Measurements from ENCODE around the gene ITSN2.
"Not testable (repeated sequence)": the region's sequence is repeated elsewhere in the genome, so short reads cannot be mapped to it uniquely, and the experiment has no call there.

The ITSN2 gene

GRCh38 chr2:24207359-24207758 lies 153.0 kb downstream of the ITSN2 start:
- Histone ChIP-seq H3K9me3 (ENCODE audit: low read length) (no peaks in the 10 kb centered on the region), H3K36me3 (ENCODE audit: insufficient read depth, low read length) (peaks cover 29% of the 10 kb centered on the region), H2AFZ (ENCODE audit: low read depth, low read length) (no peak overlapping the region), H3K27me3 (ENCODE audit: insufficient read depth, low read length) (no peaks in the 10 kb centered on the region), H3K4me3 (ENCODE audit: low read length) (no peak overlapping the region), H3K4me1 (ENCODE audit: insufficient read depth, low read length) (no peaks in the 10 kb centered on the region)

- Histone ChIP-seq H3K9me3 (ENCODE audit: low read length) (no peaks in the 10 kb centered on the region), H3K27me3 (ENCODE audit: insufficient read depth, low read length) (no peaks in the 10 kb centered on the region), H3K4me3 (ENCODE audit: low read length) (no peak overlapping the region), H2AFZ (ENCODE audit: low read depth, low read length) (no peak overlapping the region), H3K36me3 (ENCODE audit: insufficient read depth, low read length) (peaks cover 29% of the 10 kb centered on the region), H3K4me1 (ENCODE audit: insufficient read depth, low read length) (no peaks in the 10 kb centered on the region)
Observed at GRCh38 chr2:24206714-24207113, 153.6 kb downstream of the ITSN2 start.

GRCh38 chr2:24206242-24206641 lies 154.1 kb downstream of the ITSN2 start:
- no peaks in the 10 kb centered on the region for H3K4me1 ChIP-seq (ENCODE audit: insufficient read depth, low read length)
- no peaks in the 10 kb centered on the region for H3K9me3 ChIP-seq (ENCODE audit: low read length)
- no peak overlapping the region for H3K4me3 ChIP-seq (ENCODE audit: low read length)
- H3K27me3 ChIP-seq (ENCODE audit: insufficient read depth, low read length) = no peaks in the 10 kb centered on the region
- peaks cover 29% of the 10 kb centered on the region for H3K36me3 ChIP-seq (ENCODE audit: insufficient read depth, low read length)
- H2AFZ ChIP-seq (ENCODE audit: low read depth, low read length) = no peak overlapping the region

- no peaks in the 10 kb centered on the region for H3K4me1 ChIP-seq (ENCODE audit: insufficient read depth, low read length)
- H2AFZ ChIP-seq (ENCODE audit: low read depth, low read length) = no peak overlapping the region
- no peaks in the 10 kb centered on the region for H3K27me3 ChIP-seq (ENCODE audit: insufficient read depth, low read length)
- H3K9me3 ChIP-seq (ENCODE audit: low read length) = no peaks in the 10 kb centered on the region
- no peak overlapping the region for H3K4me3 ChIP-seq (ENCODE audit: low read length)
- H3K36me3 ChIP-seq (ENCODE audit: insufficient read depth, low read length) = peaks cover 24% of the 10 kb centered on the region
Observed at GRCh38 chr2:24205131-24205530, 155.2 kb downstream of the ITSN2 start.

- Histone ChIP-seq H3K4me1 (ENCODE audit: insufficient read depth, low read length) (no peaks in the 10 kb centered on the region), H3K27me3 (ENCODE audit: insufficient read depth, low read length) (no peaks in the 10 kb centered on the region), H3K4me3 (ENCODE audit: low read length) (no peak overlapping the region), H3K36me3 (ENCODE audit: insufficient read depth, low read length) (peaks cover 22% of the 10 kb centered on the region), H2AFZ (ENCODE audit: low read depth, low read length) (no peak overlapping the region), H3K9me3 (ENCODE audit: low read length) (peaks cover 2% of the 10 kb centered on the region)
Observed at GRCh38 chr2:24204505-24204904, 155.8 kb downstream of the ITSN2 start.

GRCh38 chr2:24203787-24204150 lies 156.6 kb downstream of the ITSN2 start:
- peaks cover 18% of the 10 kb centered on the region for H3K36me3 ChIP-seq (ENCODE audit: insufficient read depth, low read length)
- H3K4me3 ChIP-seq (ENCODE audit: low read length) = no peak overlapping the region
- no peak overlapping the region for H2AFZ ChIP-seq (ENCODE audit: low read depth, low read length)
- peaks cover 2% of the 10 kb centered on the region for H3K9me3 ChIP-seq (ENCODE audit: low read length)
- no peaks in the 10 kb centered on the region for H3K4me1 ChIP-seq (ENCODE audit: insufficient read depth, low read length)
- H3K27me3 ChIP-seq (ENCODE audit: insufficient read depth, low read length) = no peaks in the 10 kb centered on the region

GRCh38 chr2:24203029-24203786 lies 157.1 kb downstream of the ITSN2 start:
- no peak overlapping the region for H3K4me3 ChIP-seq (ENCODE audit: low read length)
- H2AFZ ChIP-seq (ENCODE audit: low read depth, low read length) = no peak overlapping the region
- no peaks in the 10 kb centered on the region for H3K4me1 ChIP-seq (ENCODE audit: insufficient read depth, low read length)
- H3K36me3 ChIP-seq (ENCODE audit: insufficient read depth, low read length) = peaks cover 12% of the 10 kb centered on the region
- no peaks in the 10 kb centered on the region for H3K27me3 ChIP-seq (ENCODE audit: insufficient read depth, low read length)
- H3K9me3 ChIP-seq (ENCODE audit: low read length) = peaks cover 2% of the 10 kb centered on the region

GRCh38 chr2:24200799-24201198 lies 159.5 kb downstream of the ITSN2 start:
- no peak overlapping the region for H2AFZ ChIP-seq (ENCODE audit: low read depth, low read length)
- no peak overlapping the region for H3K4me3 ChIP-seq (ENCODE audit: low read length)
- H3K4me1 ChIP-seq (ENCODE audit: insufficient read depth, low read length) = no peaks in the 10 kb centered on the region
- peaks cover 9% of the 10 kb centered on the region for H3K36me3 ChIP-seq (ENCODE audit: insufficient read depth, low read length)
- H3K9me3 ChIP-seq (ENCODE audit: low read length) = peaks cover 2% of the 10 kb centered on the region
- no peaks in the 10 kb centered on the region for H3K27me3 ChIP-seq (ENCODE audit: insufficient read depth, low read length)

- H2AFZ ChIP-seq (ENCODE audit: low read depth, low read length) = no peak overlapping the region
- no peaks in the 10 kb centered on the region for H3K4me1 ChIP-seq (ENCODE audit: insufficient read depth, low read length)
- H3K27me3 ChIP-seq (ENCODE audit: insufficient read depth, low read length) = no peaks in the 10 kb centered on the region
- peaks cover 2% of the 10 kb centered on the region for H3K9me3 ChIP-seq (ENCODE audit: low read length)
- no peak overlapping the region for H3K4me3 ChIP-seq (ENCODE audit: low read length)
- peaks cover 9% of the 10 kb centered on the region for H3K36me3 ChIP-seq (ENCODE audit: insufficient read depth, low read length)
Observed at GRCh38 chr2:24199968-24200590, 160.3 kb downstream of the ITSN2 start.

GRCh38 chr2:24197213-24197612 lies 163.1 kb downstream of the ITSN2 start:
- H3K36me3 ChIP-seq (ENCODE audit: insufficient read depth, low read length); H3K9me3 ChIP-seq (ENCODE audit: low read length); H3K27me3 ChIP-seq (ENCODE audit: insufficient read depth, low read length); H2AFZ ChIP-seq (ENCODE audit: low read depth, low read length); H3K4me3 ChIP-seq (ENCODE audit: low read length); H3K4me1 ChIP-seq (ENCODE audit: insufficient read depth, low read length): not testable (repeated sequence)

GRCh38 chr2:24191848-24192247 lies 168.5 kb downstream of the ITSN2 start:
- Histone ChIP-seq H3K27me3 (ENCODE audit: insufficient read depth, low read length) (no peaks in the 10 kb centered on the region), H2AFZ (ENCODE audit: low read depth, low read length) (no peak overlapping the region), H3K9me3 (ENCODE audit: low read length) (no peaks in the 10 kb centered on the region), H3K4me1 (ENCODE audit: insufficient read depth, low read length) (no peaks in the 10 kb centered on the region), H3K36me3 (ENCODE audit: insufficient read depth, low read length) (no peaks in the 10 kb centered on the region), H3K4me3 (ENCODE audit: low read length) (no peak overlapping the region)

GRCh38 chr2:24191156-24191555 lies 169.2 kb downstream of the ITSN2 start:
- Histone ChIP-seq H3K36me3 (ENCODE audit: insufficient read depth, low read length) (no peaks in the 10 kb centered on the region), H3K4me1 (ENCODE audit: insufficient read depth, low read length) (no peaks in the 10 kb centered on the region), H3K9me3 (ENCODE audit: low read length) (no peaks in the 10 kb centered on the region), H2AFZ (ENCODE audit: low read depth, low read length) (no peak overlapping the region), H3K4me3 (ENCODE audit: low read length) (no peak overlapping the region), H3K27me3 (ENCODE audit: insufficient read depth, low read length) (no peaks in the 10 kb centered on the region)

GRCh38 chr2:24190503-24190902 lies 169.8 kb downstream of the ITSN2 start:
- Histone ChIP-seq H3K9me3 (ENCODE audit: low read length) (no peaks in the 10 kb centered on the region), H3K4me1 (ENCODE audit: insufficient read depth, low read length) (no peaks in the 10 kb centered on the region), H3K4me3 (ENCODE audit: low read length) (no peak overlapping the region), H3K27me3 (ENCODE audit: insufficient read depth, low read length) (no peaks in the 10 kb centered on the region), H2AFZ (ENCODE audit: low read depth, low read length) (no peak overlapping the region), H3K36me3 (ENCODE audit: insufficient read depth, low read length) (no peaks in the 10 kb centered on the region)

- H2AFZ ChIP-seq (ENCODE audit: low read depth, low read length) = no peak overlapping the region
- H3K36me3 ChIP-seq (ENCODE audit: insufficient read depth, low read length) = no peaks in the 10 kb centered on the region
- H3K9me3 ChIP-seq (ENCODE audit: low read length) = no peaks in the 10 kb centered on the region
- H3K4me3 ChIP-seq (ENCODE audit: low read length) = no peak overlapping the region
- H3K27me3 ChIP-seq (ENCODE audit: insufficient read depth, low read length) = no peaks in the 10 kb centered on the region
- H3K4me1 ChIP-seq (ENCODE audit: insufficient read depth, low read length) = no peaks in the 10 kb centered on the region
Observed at GRCh38 chr2:24189551-24189950, 170.8 kb downstream of the ITSN2 start.

Data from neuron (in vitro differentiated cells).